GM18873 (cell line): ENCODE data around the gene CLINT1.
"Not testable (repeated sequence)": the region's sequence is repeated elsewhere in the genome, so short reads cannot be mapped to it uniquely, and the experiment has no call there.

Source experiments
- ATAC-seq: cut with Tn5 transposase; IDR thresholded peaks from one replicate; pipeline ENCODE4 v1.9.1; 2021; ENCODE audit warnings: mild to moderate bottlenecking, moderate library complexity, moderate number of reproducible peaks; ENCODE audit not compliant: unreplicated experiment, low FRiP score

CLINT1 gene

DNA sequence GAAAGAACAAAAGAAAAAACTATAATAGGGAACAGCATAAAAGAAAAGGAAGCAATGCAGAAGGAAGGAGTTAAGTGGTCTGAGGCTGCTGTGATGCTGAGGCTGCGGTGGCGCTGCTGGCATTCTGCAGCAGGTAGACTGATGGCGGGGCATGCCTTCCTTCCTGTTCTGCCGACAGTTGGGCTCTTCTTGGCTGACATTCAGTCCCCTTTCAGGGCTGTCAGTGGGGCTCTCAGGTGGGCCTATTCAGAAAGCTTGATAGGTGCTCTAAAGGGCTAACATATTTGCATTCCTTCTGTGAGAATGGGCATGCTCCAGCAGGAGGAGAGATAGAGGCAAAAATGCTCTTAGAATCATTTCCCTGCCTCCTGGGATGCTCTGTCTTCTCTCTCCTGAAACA lies 5.1 kb upstream of the CLINT1 start:
- no peak for ATAC-seq

DNA sequence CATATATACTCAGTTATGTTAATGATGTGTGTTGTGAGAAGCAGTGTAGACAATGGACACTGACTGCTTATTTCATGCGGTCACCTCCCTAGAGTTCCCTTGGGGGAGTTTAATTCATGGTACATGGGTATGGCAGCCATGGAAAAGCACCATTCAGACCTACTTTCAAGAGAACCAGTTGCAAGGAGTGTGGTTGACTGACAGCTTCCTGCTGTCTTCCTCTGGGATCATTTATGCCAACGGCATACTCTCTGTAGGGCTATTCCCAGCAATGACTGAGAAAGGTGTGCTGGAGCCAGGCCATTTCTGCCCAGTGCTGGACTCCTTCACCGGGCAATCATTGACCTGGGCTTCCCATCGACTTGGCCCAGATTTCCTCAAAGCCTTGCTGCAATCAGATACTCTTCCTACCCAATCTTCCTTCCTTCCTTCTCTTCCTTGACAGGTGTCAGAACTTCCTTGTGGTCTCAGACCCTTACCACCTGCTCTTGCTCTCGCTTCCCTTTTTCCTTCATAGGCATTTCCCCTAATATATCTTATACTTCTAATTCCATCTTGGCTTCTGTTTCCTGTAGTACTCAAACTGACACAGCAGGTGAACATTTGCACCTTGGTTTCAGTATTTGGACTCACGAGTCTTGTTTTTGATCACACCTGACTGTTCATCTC lies 3.4 kb upstream of the CLINT1 start:
- ATAC-seq = no peak

DNA sequence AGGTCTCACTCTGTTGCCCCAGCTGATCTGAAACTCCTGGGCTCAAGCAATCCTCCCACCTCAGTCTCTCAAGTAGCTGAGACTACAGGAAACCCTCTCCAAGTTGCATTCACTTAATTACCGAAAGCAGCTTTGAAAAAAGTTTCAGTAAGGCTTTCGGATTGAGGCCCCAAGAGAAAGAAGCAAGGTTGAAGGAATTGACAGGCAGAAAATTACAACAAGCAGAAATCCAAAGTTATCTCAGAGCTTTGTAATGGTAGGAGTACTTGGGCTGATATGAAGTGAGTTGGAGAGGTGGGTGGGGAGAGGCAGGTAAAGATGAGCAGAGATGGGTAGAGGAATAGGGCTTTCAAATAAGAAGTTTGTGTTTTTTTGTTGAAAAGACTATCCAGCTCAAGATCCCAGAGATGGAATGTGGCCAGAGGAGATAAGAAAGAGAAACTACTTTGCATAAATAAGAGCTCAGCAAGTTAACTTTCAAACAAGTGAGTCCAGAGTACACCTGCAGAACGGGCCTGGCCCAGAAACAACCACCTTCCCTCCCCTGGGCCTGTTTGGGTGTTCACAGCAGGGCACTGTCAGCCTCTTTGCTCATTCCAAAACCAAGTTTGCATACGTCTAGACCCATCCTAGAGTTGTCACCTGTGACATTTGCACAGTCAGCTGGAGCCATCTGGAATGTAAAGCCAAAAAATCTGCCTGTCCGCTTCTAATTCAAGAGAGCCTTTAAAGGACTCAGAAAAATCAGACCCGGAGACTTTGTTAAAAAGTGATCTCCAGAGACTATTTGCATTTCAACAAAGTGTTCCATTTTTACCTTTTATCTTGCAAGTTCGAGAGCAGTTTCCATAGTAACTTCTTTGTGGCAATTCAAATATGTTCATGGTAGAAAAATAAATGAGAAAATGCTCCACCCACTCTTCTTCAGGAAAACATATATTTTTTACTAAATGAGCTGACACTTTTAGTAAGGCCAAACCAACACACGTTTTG lies 2.2 kb upstream of the CLINT1 start:
- ATAC-seq = peak; percentile 62

DNA sequence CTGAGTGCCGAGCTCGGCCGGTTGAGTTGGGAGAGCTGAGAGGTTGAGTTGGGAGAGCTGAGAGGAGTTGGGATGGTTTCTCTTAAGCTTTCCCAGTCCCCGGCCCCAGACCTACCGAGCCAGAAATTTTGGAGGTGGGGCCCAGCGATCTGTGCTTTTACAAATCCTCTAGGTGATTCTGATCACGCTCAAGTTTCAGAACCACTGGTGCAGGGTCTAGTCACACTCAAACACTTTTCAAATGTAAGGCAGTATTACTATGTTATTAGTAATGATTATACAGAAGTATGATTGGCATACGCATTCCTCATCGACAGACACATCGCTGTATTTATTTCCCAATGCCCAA lies 256 bp upstream of the CLINT1 start:
- ATAC-seq = no peak

DNA sequence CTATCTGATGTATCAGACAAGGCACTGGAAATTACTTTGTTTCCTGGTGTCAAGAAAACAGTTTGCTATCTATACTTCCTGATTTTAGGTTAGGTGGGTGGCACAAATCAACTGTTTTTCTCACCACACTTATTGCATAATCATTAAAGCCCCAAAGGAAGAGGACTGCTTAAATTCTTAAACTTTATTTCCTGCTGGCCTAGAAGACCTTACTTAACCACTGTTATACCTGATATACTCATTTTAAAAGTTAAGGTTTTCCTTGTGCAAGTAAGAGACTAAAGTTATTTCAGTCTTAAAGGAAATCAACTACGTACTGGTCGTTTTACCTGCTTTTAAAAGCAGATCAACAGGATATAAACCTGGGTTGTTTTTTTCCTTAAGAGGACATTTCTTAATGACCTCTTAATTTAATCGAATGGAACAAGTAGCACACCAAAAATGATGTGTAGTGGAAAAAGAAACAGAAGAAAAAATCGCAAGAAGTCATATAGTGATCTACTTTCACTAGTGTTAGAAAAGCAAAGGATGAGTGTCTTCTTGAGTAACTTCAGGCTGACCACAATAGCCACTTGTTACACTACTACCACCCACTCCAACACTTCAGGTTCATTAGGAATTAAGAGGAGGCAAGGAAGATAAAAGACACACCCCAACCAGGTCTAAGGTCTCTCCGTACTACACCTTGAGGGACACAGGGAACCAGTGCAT lies 974 bp downstream of the CLINT1 start:
- ATAC-seq = no peak

DNA sequence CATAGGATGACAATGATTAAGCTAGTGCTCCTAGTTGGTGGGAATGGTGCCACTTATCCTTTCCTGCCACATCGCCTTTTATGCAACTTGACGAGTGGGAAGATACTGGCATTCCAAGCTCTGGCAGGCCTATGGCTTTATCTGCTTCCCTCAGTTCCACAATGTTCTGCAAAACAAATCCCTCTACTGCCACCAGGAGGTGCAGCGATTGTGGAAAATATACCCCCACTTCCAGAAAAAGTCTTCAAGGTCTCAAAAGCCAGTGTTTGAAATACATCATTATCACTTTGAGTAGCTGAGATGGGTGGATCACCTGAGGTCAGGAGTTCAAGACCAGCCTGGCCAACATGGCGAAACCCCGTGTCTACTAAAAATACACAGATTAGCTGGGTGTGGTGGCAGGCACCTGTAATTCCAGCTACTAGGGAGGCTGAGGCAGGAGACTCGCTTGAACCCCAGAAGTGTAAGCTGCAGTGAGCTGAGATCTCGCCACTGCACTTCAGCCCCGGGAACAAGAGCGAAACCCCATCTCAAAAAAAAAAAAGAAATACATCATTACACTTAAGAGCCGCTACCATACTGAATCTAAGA lies 3.4 kb downstream of the CLINT1 start:
- no peak for ATAC-seq

DNA sequence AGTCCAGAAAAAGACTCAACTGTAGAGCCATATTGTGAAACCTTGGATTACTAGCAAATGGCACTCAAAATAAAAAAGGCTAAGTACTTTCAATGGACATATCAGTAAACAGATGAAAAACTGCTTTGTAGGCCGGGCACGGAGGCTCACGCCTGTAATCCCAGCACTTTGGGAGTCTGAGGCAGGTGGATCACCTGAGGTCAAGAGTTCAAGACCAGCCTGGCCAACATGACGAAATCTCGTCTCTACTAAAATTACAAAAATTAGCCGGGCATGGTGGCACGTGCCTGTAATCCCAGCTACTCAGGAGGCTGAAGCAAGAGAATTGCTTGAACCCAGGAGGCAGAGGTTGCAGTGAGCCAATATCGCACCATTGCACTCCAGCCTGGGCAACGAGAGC lies 5.6 kb downstream of the CLINT1 start:
- ATAC-seq = not testable (repeated sequence)

DNA sequence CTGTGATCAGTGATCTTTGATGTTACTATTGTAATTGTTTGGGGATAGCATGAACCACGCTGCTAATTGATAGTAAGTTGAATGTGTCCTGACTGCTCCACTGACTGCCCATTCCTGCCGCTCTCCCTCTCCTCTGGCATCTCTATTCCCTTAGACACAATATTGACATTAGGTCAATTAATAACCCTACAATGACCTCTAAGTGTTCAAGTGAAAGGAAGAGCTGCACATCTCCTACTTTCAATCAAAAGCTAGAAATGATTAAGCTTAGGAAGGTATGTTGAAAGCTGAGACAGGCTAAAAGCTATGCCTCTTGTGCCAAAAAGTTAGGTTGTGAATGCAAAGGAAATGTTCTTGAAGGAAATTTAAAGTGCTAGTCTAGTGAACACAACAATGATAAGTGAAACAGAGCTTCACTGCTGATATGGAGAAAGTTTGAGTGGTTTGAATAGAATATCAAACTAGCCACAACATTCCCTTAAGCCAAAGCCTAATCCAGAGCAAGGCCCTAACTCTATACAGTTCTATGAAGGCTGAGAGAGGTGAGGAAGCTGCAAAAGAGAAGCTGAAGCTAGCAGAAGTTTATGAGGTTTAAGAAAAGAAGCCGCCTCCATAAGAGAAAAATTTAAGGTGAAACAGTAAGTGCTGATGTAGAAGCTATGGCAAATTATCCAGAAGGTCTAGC lies 12.9 kb downstream of the CLINT1 start:
- ATAC-seq = no peak

DNA sequence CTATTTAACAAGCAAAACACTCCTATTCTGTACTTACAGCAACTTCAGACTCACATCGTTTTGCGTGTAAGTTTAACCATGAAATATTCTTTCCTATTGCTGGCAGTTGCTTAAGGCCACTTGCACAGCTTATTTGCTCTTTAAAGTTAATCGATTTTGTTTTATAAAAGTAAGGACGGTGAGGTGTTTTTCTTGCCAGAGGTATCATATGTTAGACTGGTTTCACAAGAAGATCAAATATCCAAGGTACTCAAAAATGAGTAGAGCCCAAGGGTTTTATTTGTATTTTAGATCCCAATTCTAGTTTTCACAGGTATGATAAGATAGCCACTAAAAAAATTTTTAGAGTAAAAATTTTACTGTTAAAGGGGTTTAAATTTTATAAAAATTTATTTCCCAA lies 16.2 kb downstream of the CLINT1 start:
- no peak for ATAC-seq

DNA sequence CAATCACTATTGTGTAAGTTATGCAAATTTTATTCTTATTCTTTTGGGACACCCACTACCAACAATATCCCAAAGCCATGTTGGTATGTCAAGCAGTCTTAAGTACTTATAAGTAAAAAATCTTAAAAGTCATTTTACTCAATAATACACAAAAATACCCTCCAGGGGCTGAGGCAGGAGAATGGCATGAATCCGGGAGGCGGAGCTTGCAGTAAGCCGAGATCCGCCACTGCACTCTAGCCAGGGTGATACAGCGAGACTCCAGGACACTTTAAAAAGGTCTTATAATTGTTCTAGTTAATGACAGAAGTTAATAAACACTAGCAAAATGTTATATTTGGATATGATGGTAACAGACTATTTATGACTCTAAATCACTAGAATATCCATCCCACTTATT lies 16.8 kb downstream of the CLINT1 start:
- no peak for ATAC-seq

DNA sequence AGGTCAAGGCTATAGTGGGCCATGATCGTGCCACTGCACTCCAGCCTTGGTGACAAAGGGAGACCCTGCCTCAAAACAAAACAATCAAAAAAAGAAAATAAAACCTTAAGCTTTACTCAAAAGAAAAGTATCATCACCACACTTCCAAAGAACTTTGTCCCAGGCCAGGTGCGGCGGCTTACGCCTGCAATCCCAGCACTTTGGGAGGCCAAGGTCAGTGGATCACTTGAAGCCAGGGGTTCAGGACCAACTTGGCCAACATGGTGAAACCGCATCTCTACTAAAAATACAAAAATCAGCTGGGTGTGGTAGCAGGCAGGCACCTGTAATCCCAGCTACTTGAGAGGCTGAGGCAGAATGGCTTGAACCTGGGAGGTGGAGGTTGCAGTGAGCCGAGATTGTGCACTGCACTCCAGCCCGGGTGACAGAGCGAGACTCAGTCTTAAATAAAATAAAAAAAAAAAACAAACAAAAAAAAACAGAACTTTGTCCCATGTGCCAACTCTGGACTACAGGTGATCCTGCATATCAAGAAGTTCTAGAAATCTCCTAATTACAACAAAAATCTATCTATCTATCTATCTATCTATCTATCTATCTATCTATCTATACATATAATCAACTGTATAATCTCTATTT lies 19.7 kb downstream of the CLINT1 start:
- ATAC-seq = no peak

DNA sequence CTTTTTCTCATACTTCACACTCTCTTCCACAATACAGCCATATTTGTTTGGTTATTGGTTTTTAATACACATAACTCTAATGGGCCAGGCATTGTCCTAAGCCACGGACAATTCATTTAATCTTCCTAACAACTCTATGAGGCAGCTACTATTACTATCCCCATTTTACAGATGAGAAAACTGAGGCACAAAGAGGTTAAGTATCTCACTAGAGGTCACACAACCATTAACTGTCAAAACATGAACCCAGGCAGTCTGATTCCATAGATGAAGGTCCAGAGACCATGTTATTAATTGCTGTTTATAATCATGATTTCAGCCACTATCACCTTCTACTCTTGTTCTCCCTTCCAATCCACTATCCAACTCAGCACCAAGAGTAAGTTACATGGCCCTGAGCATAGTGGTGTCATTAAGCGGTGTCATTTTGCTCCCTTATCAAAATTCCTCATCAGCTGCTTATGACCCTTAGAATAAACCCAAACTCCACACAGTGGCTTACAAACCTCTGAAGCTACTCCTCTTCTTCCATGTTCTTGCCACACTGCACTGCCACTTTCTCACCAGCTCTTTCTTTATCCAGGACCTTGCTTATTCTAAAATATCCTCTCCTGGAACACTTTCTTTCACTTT lies 22.7 kb downstream of the CLINT1 start:
- no peak for ATAC-seq

DNA sequence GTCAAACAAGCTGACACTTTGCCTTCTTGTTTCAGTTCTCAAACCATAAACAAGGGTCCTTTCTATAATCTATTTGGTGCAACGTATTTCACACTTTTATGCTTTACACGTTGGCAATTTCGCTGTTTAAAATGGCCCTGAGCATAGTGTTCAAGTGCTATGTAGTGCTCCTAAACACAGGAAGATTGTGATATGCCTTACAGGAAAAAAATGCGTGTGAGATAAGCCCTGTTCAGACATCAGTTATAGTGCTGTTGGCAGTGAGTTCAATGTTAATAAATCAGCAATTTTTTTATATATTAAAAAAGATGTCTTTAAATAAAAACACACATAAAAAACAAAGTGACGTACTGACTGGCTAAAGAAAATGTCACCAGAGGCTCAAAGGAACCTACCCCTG lies 23.9 kb downstream of the CLINT1 start:
- ATAC-seq = no peak

DNA sequence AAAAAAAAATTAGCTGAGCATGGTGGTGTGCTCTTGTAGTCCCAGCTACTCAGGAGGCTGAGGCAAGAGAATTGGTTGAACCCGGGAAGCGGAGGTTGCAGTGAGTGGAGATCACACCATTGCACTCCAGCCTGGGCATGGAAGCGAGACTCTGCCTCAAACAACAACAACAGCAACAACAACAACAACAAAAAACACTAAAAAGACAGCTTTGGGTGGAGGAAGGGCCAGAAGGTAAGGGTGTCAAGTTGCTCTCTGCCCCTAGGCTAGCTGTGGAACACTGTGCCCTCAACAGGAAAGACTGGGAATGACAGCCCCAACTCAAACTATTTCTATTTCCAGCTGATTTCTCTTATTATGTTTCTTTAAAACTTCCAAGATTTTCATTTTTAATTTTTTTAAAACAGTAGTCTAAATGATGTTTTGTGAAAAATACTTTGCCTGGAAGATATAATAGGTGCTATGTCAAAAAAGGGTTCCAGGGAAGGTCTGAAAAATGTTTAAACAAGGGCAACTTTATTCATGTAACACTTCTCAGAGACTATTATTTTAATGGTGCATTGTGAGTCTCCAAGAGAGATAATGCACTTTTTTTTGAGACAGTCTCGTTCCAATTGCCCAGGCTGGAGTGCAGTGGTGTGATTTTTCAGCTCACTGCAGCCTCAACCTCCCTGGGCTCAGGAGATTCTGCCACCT lies 29.9 kb downstream of the CLINT1 start:
- ATAC-seq = no peak

DNA sequence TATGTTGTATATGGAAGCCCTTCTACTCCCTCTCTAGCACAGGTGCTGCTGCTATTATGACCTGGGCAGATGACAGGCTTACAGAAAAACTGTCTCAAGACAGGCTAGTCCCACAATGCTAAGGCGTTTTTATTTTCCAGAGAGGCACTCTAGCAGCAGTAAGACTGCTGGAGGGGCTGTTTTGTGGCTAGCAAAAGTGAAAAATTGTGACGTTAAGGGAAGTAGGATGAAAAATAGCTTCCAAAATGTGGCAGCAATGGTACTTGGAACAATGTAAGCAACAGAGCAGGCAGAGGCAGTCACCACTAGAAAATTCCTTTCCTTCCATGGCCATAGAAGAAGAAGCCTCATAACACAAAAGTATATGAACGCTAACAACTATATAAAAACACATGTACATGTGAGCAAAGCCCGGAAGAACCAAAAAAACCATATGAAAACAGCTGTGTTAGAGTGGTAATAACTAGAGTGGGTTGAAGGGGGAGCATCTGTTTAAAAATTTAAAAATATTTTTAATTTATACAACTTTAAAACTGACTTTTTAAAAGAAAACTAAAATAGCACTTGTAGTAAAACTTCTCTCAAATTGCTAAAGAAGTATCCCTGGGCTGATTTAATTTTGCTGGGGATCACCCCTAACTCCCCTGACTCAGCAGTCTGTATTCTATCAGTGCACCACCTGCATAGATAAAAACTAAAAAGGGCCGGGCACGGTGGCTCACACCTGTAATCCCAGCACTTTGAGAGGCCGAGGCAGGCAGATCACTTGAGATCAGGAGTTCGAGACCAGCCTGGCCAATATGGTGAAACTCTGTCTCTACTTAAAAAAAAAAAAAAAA lies 30.6 kb downstream of the CLINT1 start:
- ATAC-seq = no peak

DNA sequence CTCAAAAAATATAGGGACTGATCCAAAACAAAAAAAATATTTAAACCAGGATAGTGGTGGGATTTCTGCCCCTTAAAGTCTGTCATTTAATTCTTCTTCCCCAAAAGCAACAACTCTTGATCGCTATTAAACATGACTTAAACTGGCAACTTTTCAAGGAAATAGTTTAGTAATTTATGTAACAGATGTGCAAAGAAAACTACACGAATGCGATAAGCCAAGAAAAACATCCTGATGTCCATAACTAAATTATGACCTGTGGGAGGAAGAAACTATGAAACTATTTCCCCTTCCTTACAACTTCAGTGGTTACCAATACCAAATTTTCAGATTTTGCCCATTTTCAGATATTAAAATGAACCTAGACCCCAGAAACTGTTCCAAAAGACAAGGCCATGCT lies 31.5 kb downstream of the CLINT1 start:
- ATAC-seq = no peak

DNA sequence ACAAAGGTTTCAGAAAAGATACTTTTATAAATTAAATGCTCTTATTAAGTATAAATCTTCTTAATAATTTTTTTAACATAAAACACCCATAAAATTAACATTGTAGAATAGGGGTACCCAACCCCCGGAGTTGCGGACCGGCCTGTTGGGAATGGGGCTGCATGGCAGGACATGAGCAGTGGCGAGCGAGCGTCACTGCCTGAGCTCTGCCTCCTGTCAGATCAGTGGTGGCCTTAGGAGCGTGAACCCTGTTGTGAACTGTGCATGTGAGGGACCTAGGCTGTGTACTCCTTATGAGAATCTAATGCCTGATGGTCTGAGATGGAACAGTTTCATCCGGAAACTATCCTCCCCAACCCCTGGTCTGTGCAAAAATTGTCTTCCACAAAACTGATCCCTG lies 35.3 kb downstream of the CLINT1 start:
- no peak for ATAC-seq
